Mesodermal cell (in vitro differentiated cells): ENCODE data around the gene COG4.
"Not testable (repeated sequence)": the region's sequence is repeated elsewhere in the genome, so short reads cannot be mapped to it uniquely, and the experiment has no call there.

Source experiments
- H3K27ac ChIP-seq: 2 replicates; pipeline ENCODE4 v1.7.0; 2013; ENCODE audit warnings: mild to moderate bottlenecking, low read depth, low read length, moderate library complexity; ENCODE audit not compliant: severe bottlenecking
- H3K36me3 ChIP-seq: 2 replicates; pipeline ENCODE4 v1.7.1; 2013; ENCODE audit warnings: mild to moderate bottlenecking, low read length, moderate library complexity; ENCODE audit not compliant: control insufficient read depth, insufficient read depth
- H3K4me1 ChIP-seq: one replicate; pipeline ENCODE4 v1.7.1; 2013; ENCODE audit warnings: mild to moderate bottlenecking, low read length; ENCODE audit not compliant: insufficient read depth, control insufficient read depth, poor library complexity, severe bottlenecking
- H3K4me3 ChIP-seq: 2 replicates; pipeline ENCODE4 v1.7.0; 2013; ENCODE audit warnings: low read length, control low read depth, mild to moderate bottlenecking; ENCODE audit not compliant: insufficient read depth, poor library complexity, severe bottlenecking; ENCODE audit errors: extremely low read depth
- H3K9me3 ChIP-seq: 2 replicates; pipeline ENCODE4 v1.7.1; 2013; ENCODE audit warnings: mild to moderate bottlenecking, low read length, moderate library complexity; ENCODE audit not compliant: control insufficient read depth
- WGBS, 2 experiments: methylation state at CpG; one replicate each; pipeline ENCODE4 v1.1.5; 2013; ENCODE audit warnings: missing lambda C conversion rate in 2 of 2; ENCODE audit not compliant: insufficient coverage in 2 of 2; 5-methylcytosine and 5-hydroxymethylcytosine counted together

Gene COG4

GRCh38 chr16:70527315-70527996 lies 4.1 kb upstream of the COG4 start:
- no peak overlapping the region for H3K4me3 ChIP-seq
- H3K9me3 ChIP-seq = no peaks in the 10 kb centered on the region
- H3K36me3 ChIP-seq = peaks cover 69% of the 10 kb centered on the region
- H3K27ac ChIP-seq = no peak overlapping the region
- no peaks in the 10 kb centered on the region for H3K4me1 ChIP-seq
- 88% methylated on average over 7 of the region's 8 CpGs for WGBS, 2 experiments

GRCh38 chr16:70526403-70526802 lies 3.0 kb upstream of the COG4 start:
- H3K27ac ChIP-seq = no peak overlapping the region
- H3K4me3 ChIP-seq = peak overlapping the region; percentile 3
- H3K36me3 ChIP-seq = peaks cover 59% of the 10 kb centered on the region
- H3K4me1 ChIP-seq = no peaks in the 10 kb centered on the region
- H3K9me3 ChIP-seq = no peaks in the 10 kb centered on the region
- 86 to 100% methylated on average over 1 to 5 of the region's 6 CpGs for WGBS, 2 experiments

GRCh38 chr16:70524399-70524825 lies 1.1 kb upstream of the COG4 start:
- not testable (repeated sequence) for H3K4me1 ChIP-seq, H3K9me3 ChIP-seq
- H3K36me3 ChIP-seq = peaks cover 44% of the 10 kb centered on the region
- H3K27ac ChIP-seq = peak overlapping the region; percentile 90
- H3K4me3 ChIP-seq = peak overlapping the region; percentile 94
- 0 to 1% methylated on average over 18 to 24 of the region's 24 CpGs for WGBS, 2 experiments

GRCh38 chr16:70523743-70524398 lies 517 bp upstream of the COG4 start, which contains the start of gene SF3B3:
Gene SF3B3 (plus strand): TSS chr16:70523816. CDS start chr16:70526657, 2,841 bp downstream.
- no peaks in the 10 kb centered on the region for H3K9me3 ChIP-seq
- H3K27ac ChIP-seq = peak within 1 kb of the TSS; percentile 90
- H3K36me3 ChIP-seq = peaks cover 41% of the 10 kb centered on the region
- H3K4me1 ChIP-seq = no peaks in the 10 kb centered on the region
- 0 to 1% methylated on average over 16 to 18 of the region's 32 CpGs for WGBS, 2 experiments
- peak within 1 kb of the TSS; percentile 94 for H3K4me3 ChIP-seq

GRCh38 chr16:70522216-70523075 lies 908 bp downstream of the COG4 start:
- peak overlapping the region; percentile 90 for H3K27ac ChIP-seq

GRCh38 chr16:70520612-70521297 lies 2.6 kb downstream of the COG4 start:
- WGBS, 2 experiments = 84 to 95% methylated on average over 5 to 7 of the region's 8 CpGs
- Histone ChIP-seq H3K9me3 (no peaks in the 10 kb centered on the region), H3K4me1 (no peaks in the 10 kb centered on the region), H3K4me3 (no peak overlapping the region), H3K36me3 (peaks cover 35% of the 10 kb centered on the region), H3K27ac (no peak overlapping the region)

More at GRCh38 chr16:70522216-70523075, 908 bp downstream of the COG4 start:
- Histone ChIP-seq H3K9me3 (no peaks in the 10 kb centered on the region), H3K36me3 (peaks cover 38% of the 10 kb centered on the region), H3K4me1 (no peaks in the 10 kb centered on the region), H3K4me3 (peak overlapping the region; percentile 94)
- WGBS, 2 experiments = 76 to 95% methylated on average over 7 to 12 of the region's 18 CpGs

GRCh38 chr16:70512456-70512855 lies 10.9 kb downstream of the COG4 start:
- H3K9me3 ChIP-seq = no peaks in the 10 kb centered on the region
- peaks cover 78% of the 10 kb centered on the region for H3K36me3 ChIP-seq
- no peak overlapping the region for H3K27ac ChIP-seq
- H3K4me1 ChIP-seq = no peaks in the 10 kb centered on the region
- WGBS, 2 experiments = 83 to 98% methylated on average over 4 of the region's 5 CpGs
- no peak overlapping the region for H3K4me3 ChIP-seq

GRCh38 chr16:70511833-70512232 lies 11.5 kb downstream of the COG4 start:
- 100% methylated on average over 1 of the region's 1 CpG for WGBS, 2 experiments
- Histone ChIP-seq H3K36me3 (peaks cover 83% of the 10 kb centered on the region), H3K4me1 (no peaks in the 10 kb centered on the region), H3K27ac (no peak overlapping the region), H3K9me3 (no peaks in the 10 kb centered on the region), H3K4me3 (no peak overlapping the region)

GRCh38 chr16:70510216-70510615 lies 13.1 kb downstream of the COG4 start:
- Histone ChIP-seq H3K4me3 (no peak overlapping the region), H3K9me3 (no peaks in the 10 kb centered on the region), H3K36me3 (peaks cover 77% of the 10 kb centered on the region), H3K4me1 (no peaks in the 10 kb centered on the region), H3K27ac (no peak overlapping the region)
- 86 to 100% methylated on average over 2 to 3 of the region's 3 CpGs for WGBS, 2 experiments

- Histone ChIP-seq H3K9me3 (no peaks in the 10 kb centered on the region), H3K4me3 (no peak overlapping the region), H3K36me3 (peaks cover 77% of the 10 kb centered on the region), H3K27ac (no peak overlapping the region), H3K4me1 (no peaks in the 10 kb centered on the region)
- WGBS, 2 experiments = 85 to 93% methylated on average over 3 to 4 of the region's 5 CpGs
Measured at GRCh38 chr16:70508752-70509151, 14.6 kb downstream of the COG4 start.
